HEK293 (cell line): Measurements from ENCODE around the gene CCDC85B.

Experiments
- CTCF ChIA-PET: fragments of 350-600 bp; formaldehyde crosslinking; extraction: SDS; loops from one replicate; lab custom pipeline; 2021; ENCODE audit warnings: antibody characterized with exemption; lab: Yijun Ruan, JAX
- POLR2A ChIA-PET: fragments of 300-600 bp; formaldehyde crosslinking; extraction: SDS; loops from one replicate; lab custom pipeline; 2020; ENCODE audit warnings: antibody characterized with exemption, inconsistent platforms; lab: Yijun Ruan, JAX
- H3K27ac ChIP-seq: fragments of 200-500 bp; sonication (Bioruptor generic); 2 replicates; pipeline ENCODE4 v1.5.1; 2014; ENCODE audit warnings: low read depth, low read length, control low read depth, inconsistent platforms; ENCODE audit errors: extremely low read depth
- H3K36me3 ChIP-seq, 2 experiments: fragments of 200-500 bp in 1 of 2; sonication (Bioruptor generic) in 1 of 2; 1 replicate in 1 of 2; 2 replicates in 1 of 2; pipeline ENCODE4 v1.5.1; 2014 to 2017; ENCODE audit warnings: inconsistent platforms in 2 of 2, low read length in 2 of 2; ENCODE audit not compliant: control insufficient read depth in 2 of 2, insufficient read depth in 1 of 2
- H3K4me1 ChIP-seq: fragments of 200-500 bp; sonication (Bioruptor generic); 2 replicates; pipeline ENCODE4 v1.5.1; 2014; ENCODE audit warnings: mild to moderate bottlenecking, low read length, inconsistent platforms; ENCODE audit not compliant: control insufficient read depth, insufficient read depth
- H3K4me3 ChIP-seq: 2 replicates; pipeline ENCODE4 v1.5.1; 2011; ENCODE audit warnings: low read depth, mild to moderate bottlenecking, control low read depth, low read length, moderate library complexity
- H3K9me3 ChIP-seq: fragments of 200-500 bp; sonication (Bioruptor generic); 2 replicates; pipeline ENCODE4 v1.5.1; 2014; ENCODE audit warnings: low read depth, low read length, inconsistent platforms; ENCODE audit not compliant: control insufficient read depth, insufficient read depth
- MZF1 ChIP-seq: fragments of 450-650 bp; formaldehyde crosslinking; IDR thresholded peaks from 2 replicates; pipeline ENCODE4 v1.5.1; 2017; ENCODE audit warnings: missing biosample characterization, missing genetic modification characterization, borderline replicate concordance
- PATZ1 ChIP-seq: fragments of 450-650 bp; formaldehyde crosslinking; IDR thresholded peaks from 2 replicates; pipeline ENCODE4 v1.5.1; 2016; ENCODE audit warnings: missing biosample characterization, missing genetic modification characterization
- PRDM10 ChIP-seq: fragments of 450-650 bp; formaldehyde crosslinking; IDR thresholded peaks from 2 replicates; pipeline ENCODE4 v1.5.1; 2016; ENCODE audit warnings: missing biosample characterization, missing genetic modification characterization
- RBAK ChIP-seq: fragments of 450-650 bp; formaldehyde crosslinking; IDR thresholded peaks from 2 replicates; pipeline ENCODE4 v1.5.1; 2016; ENCODE audit warnings: missing biosample characterization, missing genetic modification characterization
- ZBTB1 ChIP-seq: fragments of 450-650 bp; formaldehyde crosslinking; IDR thresholded peaks from 2 replicates; pipeline ENCODE4 v1.5.1; 2016; ENCODE audit warnings: missing biosample characterization, missing genetic modification characterization
- ZBTB44 ChIP-seq: fragments of 450-650 bp; IDR thresholded peaks from 2 replicates; pipeline ENCODE4 v1.5.1; 2018; ENCODE audit warnings: missing biosample characterization, mild to moderate bottlenecking, missing genetic modification characterization
- ZFHX2 ChIP-seq: fragments of 450-650 bp; formaldehyde crosslinking; conservative IDR thresholded peaks from 2 replicates; pipeline ENCODE4 v1.5.1; 2016; ENCODE audit warnings: missing biosample characterization, missing genetic modification characterization
- ZFP37 ChIP-seq: fragments of 450-650 bp; formaldehyde crosslinking; IDR thresholded peaks from 2 replicates; pipeline ENCODE4 v1.5.1; 2016; ENCODE audit warnings: missing biosample characterization, missing genetic modification characterization
- ZFP41 ChIP-seq: fragments of 450-650 bp; formaldehyde crosslinking; IDR thresholded peaks from 2 replicates; pipeline ENCODE4 v1.5.1; 2016; ENCODE audit warnings: missing biosample characterization, missing genetic modification characterization, borderline replicate concordance
- ZNF157 ChIP-seq: fragments of 450-650 bp; formaldehyde crosslinking; IDR thresholded peaks from 2 replicates; pipeline ENCODE4 v1.5.1; 2016; ENCODE audit warnings: missing biosample characterization, missing genetic modification characterization
- ZNF175 ChIP-seq: fragments of 450-650 bp; formaldehyde crosslinking; IDR thresholded peaks from 2 replicates; pipeline ENCODE4 v1.5.1; 2016; ENCODE audit warnings: missing biosample characterization, missing genetic modification characterization
- ZNF211 ChIP-seq: fragments of 450-650 bp; formaldehyde crosslinking; IDR thresholded peaks from 2 replicates; pipeline ENCODE4 v1.5.1; 2016; ENCODE audit warnings: low read depth, missing biosample characterization, missing genetic modification characterization
- ZNF350 ChIP-seq: fragments of 450-650 bp; formaldehyde crosslinking; IDR thresholded peaks from 2 replicates; pipeline ENCODE4 v1.5.0; 2017; ENCODE audit warnings: missing biosample characterization, mild to moderate bottlenecking, missing genetic modification characterization
- ZNF362 ChIP-seq: fragments of 450-650 bp; formaldehyde crosslinking; IDR thresholded peaks from 2 replicates; pipeline ENCODE4 v1.5.1; 2016; ENCODE audit warnings: missing biosample characterization, missing genetic modification characterization
- ZNF521 ChIP-seq: fragments of 450-650 bp; formaldehyde crosslinking; IDR thresholded peaks from 2 replicates; pipeline ENCODE4 v1.5.1; 2017; ENCODE audit warnings: missing biosample characterization, mild to moderate bottlenecking, missing genetic modification characterization
- ZNF658 ChIP-seq: fragments of 450-650 bp; formaldehyde crosslinking; IDR thresholded peaks from 2 replicates; pipeline ENCODE4; 2016; ENCODE audit warnings: missing biosample characterization, missing genetic modification characterization
- ZNF660 ChIP-seq: fragments of 450-650 bp; IDR thresholded peaks from 2 replicates; pipeline ENCODE4 v1.5.1; 2018; ENCODE audit warnings: missing biosample characterization, mild to moderate bottlenecking, missing genetic modification characterization
- ZSCAN30 ChIP-seq: fragments of 450-650 bp; IDR thresholded peaks from 2 replicates; pipeline ENCODE4 v1.5.1; 2018; ENCODE audit warnings: missing biosample characterization, mild to moderate bottlenecking, missing genetic modification characterization, moderate library complexity
- ZXDB ChIP-seq: fragments of 450-650 bp; formaldehyde crosslinking; IDR thresholded peaks from 2 replicates; pipeline ENCODE4 v1.5.1; 2016; ENCODE audit warnings: missing biosample characterization, missing genetic modification characterization
- TF ChIP-seq, protein P1 (sequence below): fragments of 450-650 bp; IDR thresholded peaks from 2 replicates; pipeline ENCODE4 v1.5.1; 2018; ENCODE audit warnings: missing biosample characterization, missing genetic modification characterization
- TF ChIP-seq, protein P2 (sequence below): sonication (generic); formaldehyde crosslinking; IDR thresholded peaks from 2 replicates; pipeline ENCODE4 v1.8.1; 2022; ENCODE audit warnings: mild to moderate bottlenecking, moderate library complexity, missing genetic modification reagents
- TF ChIP-seq, protein P3 (sequence below): fragments of 450-650 bp; formaldehyde crosslinking; IDR thresholded peaks from 2 replicates; pipeline ENCODE4 v1.5.1; 2016; ENCODE audit warnings: missing biosample characterization, missing genetic modification characterization

The CCDC85B gene

GRCh38 chr11:65900125-65900898, 9.8 kb downstream of the CCDC85B start, which contains the start of gene FOSL1:
TSS of gene FOSL1 (minus strand) at chr11:65900388. CDS start at chr11:65900339, 49 bp downstream.
- ChIA-PET CTCF (interaction anchor here (0.6 to 3.8 kb wide), 4 partner anchors 11 to 102 kb away, joined by 4 to 40 read pairs (median 18); partner anchors contain the start of genes CCDC85B and FIBP), POLR2A (interaction anchor here (0.7 to 4.9 kb wide), 4 partner anchors 10 to 41 kb away, joined by 3 to 74 read pairs (median 6); partner anchors contain the start of genes CCDC85B and FIBP)
- peak within 1 kb of the TSS; percentile 62 for H3K4me3 ChIP-seq
- H3K36me3 ChIP-seq = peaks cover 0 to 3% of the 10 kb centered on the region in 2 experiments; a peak in 1 of 3 replicates
- peak within 1 kb of the TSS; percentile 25; the same call in 1 of the 2 replicates for H3K27ac ChIP-seq
- no peaks in the 10 kb centered on the region for H3K9me3 ChIP-seq
- H3K4me1 ChIP-seq = no peaks in the 10 kb centered on the region
- TF ChIP-seq ZNF658 (tag by site-specific recombination) (no peak), ZBTB44 (tag by site-specific recombination) (0 out of 2 replicates have a peak, but pooled peaks have one; percentile 21), ZFHX2 (tag by site-specific recombination) (0 out of 2 replicates have a peak, but pooled peaks have one; percentile 51), ZNF157 (no peak), ZSCAN30 (tag by site-specific recombination) (peak; percentile 87), MZF1 (tag by site-specific recombination) (no peak), ZFP41 (tag by site-specific recombination) (no peak), ZNF175 (tag by site-specific recombination) (no peak), PATZ1 (tag by site-specific recombination) (peak; percentile 81), ZXDB (no peak), ZNF211 (tag by site-specific recombination) (no peak), ZNF362 (tag by site-specific recombination) (no peak), PRDM10 (peak; percentile 97), ZNF660 (tag by site-specific recombination) (peak; percentile 84; the same call in 1 of the 2 replicates), ZNF350 (tag by site-specific recombination) (no peak), ZNF521 (no peak), ZBTB1 (no peak), RBAK (tag by site-specific recombination) (no peak), ZFP37 (tag by site-specific recombination) (no peak)
- TF ChIP-seq, protein P1, sequence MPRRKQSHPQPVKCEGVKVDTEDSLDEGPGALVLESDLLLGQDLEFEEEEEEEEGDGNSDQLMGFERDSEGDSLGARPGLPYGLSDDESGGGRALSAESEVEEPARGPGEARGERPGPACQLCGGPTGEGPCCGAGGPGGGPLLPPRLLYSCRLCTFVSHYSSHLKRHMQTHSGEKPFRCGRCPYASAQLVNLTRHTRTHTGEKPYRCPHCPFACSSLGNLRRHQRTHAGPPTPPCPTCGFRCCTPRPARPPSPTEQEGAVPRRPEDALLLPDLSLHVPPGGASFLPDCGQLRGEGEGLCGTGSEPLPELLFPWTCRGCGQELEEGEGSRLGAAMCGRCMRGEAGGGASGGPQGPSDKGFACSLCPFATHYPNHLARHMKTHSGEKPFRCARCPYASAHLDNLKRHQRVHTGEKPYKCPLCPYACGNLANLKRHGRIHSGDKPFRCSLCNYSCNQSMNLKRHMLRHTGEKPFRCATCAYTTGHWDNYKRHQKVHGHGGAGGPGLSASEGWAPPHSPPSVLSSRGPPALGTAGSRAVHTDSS (tag by site-specific recombination) = no peak
- TF ChIP-seq, protein P2, sequence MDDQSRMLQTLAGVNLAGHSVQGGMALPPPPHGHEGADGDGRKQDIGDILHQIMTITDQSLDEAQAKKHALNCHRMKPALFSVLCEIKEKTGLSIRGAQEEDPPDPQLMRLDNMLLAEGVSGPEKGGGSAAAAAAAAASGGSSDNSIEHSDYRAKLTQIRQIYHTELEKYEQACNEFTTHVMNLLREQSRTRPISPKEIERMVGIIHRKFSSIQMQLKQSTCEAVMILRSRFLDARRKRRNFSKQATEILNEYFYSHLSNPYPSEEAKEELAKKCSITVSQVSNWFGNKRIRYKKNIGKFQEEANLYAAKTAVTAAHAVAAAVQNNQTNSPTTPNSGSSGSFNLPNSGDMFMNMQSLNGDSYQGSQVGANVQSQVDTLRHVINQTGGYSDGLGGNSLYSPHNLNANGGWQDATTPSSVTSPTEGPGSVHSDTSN (CRISPR knock-in tag) = no peak
- TF ChIP-seq, protein P3, sequence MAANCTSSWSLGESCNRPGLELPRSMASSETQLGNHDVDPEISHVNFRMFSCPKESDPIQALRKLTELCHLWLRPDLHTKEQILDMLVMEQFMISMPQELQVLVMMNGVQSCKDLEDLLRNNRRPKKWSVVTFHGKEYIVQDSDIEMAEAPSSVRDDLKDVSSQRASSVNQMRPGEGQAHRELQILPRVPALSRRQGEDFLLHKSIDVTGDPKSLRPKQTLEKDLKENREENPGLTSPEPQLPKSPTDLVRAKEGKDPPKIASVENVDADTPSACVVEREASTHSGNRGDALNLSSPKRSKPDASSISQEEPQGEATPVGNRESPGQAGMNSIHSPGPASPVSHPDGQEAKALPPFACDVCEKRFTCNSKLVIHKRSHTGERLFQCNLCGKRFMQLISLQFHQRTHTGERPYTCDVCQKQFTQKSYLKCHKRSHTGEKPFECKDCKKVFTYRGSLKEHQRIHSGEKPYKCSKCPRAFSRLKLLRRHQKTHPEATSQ (tag by site-specific recombination) = no peak
